DLD1 (cell line): ENCODE data around the gene SNN.

Experiments used
- in situ Hi-C: cut with HindIII; loops from 2 replicates; pipeline ENCODE4 v1.10.0; 2017; ENCODE audit warnings: low sequenced_read_pairs

The SNN gene

DNA sequence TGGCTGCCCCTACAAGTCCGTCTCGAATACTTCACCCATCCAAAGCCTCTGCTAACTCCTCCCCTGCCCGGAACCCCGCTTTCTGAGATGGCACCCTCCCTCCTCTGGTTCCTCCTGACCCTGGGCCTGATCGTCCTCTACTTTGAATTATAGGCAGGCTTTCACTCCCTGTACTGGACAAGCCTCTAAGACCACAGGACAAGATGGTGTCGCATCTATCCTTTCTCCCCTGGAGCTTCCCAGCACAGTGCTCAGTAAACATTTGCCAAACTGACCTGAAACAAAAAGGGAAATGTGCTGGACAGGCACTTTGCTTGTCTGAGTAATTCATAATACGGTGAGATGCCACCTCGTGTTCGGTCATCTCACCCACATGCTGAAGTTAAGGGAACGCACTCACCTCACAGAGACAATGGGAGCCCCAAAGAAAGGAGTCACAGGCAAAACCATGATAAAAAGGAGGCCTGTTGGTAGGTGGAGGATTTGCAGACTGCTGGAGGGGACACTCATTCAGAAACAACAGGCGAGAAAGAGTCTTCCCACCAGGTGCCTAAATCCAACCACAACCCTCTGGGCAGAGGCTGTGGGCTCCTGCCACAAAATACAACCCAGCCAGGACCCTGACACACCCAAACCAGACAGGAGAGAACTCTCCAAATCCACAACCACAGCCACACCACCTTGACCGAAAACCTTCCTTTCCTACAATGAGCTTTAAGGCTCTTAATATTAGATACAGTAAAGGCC is 28.2 kb downstream of the SNN start:
- in situ Hi-C loops = no loop called here

DNA sequence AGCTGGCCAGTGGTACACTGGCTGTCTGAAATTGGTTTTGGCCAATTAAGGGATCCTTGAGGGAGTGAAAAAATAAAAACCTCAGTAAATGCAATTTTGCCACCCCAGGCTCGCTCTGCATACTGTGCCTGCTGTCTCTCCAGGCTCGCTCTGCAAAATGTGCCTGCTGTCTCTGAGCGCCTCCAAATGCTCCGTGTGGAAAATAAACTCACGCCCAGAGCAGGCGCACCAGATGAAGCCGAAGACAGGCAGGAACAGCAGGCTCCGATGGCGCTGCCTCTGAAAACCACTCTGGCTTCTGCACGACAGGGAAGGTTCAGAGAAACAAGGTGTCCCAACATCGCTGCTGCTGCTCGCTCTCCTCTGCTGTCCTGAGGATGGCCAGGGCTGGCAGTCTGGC is 29.1 kb downstream of the SNN start:
- in situ Hi-C loops = no loop called here

DNA sequence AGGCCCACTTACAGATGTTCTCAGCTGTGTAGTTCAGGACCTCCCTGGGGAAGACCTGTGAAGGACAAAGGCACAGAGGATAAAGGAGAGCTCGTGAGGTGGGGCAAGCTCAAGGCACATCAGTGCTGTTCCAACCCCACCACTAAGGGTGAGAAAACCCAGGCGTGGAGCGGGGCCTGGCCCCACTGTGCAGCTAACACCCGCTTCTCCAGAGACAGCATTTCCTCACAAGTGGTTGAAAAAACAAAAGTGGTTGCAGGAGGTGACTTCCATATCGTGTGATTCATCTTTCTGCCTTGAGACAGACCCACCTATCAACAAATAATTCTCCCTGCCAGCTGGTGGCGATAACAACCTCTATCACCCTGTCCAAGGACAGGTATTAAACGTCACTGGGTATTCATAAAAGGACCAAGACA is 30.0 kb downstream of the SNN start:
- in situ Hi-C loops = no loop called here

DNA sequence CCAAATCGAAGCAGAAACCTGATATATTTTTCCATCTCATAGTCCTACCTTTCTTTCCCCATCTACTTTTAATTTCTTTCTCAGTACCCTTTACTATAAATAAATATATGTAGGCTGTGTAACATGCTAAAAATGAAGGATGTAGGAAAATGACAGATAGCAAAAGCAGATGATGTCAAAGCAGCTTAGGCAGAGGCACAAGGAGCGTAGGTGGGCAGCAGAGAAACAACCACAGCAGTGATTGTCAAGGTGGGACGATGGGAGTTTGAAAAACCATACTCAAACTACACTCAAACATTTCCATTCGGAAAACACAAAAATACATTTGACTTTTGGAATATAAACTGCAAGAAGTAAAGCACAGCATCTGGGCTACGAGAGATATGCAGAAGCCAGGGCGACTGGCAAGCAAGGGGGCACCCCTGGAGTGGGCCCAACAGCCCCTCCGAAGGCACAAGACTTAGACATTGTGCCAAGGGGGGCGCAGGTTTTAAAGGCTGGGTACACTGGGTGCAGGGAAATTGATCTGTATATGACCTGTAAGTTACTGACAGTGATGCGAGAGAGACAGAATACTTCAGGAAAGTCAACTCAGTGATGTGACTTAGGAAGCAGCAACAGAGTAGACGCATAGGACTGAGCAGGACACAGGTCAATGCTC is 31.1 kb downstream of the SNN start:
- in situ Hi-C loops = no loop called here

DNA sequence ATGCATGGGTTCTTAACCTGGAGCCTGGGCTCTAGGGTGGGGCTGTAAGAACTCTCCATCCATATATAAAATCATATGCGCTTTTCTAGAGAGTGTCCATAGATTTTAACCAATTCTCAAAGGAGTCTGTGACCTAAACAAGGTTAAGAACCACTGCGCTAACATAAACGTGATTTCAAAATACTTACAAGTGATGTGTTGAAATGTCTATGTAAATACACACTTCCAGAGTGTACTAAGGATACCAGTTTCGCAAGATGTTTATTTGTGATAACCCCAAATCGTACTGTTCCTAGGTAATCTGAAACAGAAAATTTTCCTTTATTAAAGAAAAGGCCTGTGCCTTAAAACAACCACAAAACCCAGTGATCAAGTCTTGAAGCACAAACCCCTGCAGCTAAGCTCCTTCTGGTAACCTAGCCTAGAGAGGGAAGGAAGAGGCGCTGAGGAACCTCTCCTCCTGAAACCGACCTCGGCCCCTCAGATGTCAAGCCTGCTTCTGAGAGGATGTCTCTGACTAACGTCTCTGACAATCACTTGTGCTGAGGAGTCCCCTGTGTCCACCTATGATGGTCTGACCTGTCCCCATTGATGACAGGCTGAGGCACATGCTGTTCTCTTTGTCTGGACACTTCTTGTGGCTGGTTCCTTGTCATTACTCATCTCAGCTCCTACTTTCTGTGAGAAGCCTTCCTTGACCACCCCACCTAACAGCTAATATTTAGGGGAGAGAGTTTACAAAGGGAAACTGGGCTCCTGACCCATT is 32.2 kb downstream of the SNN start:
- in situ Hi-C loops = no loop called here

DNA sequence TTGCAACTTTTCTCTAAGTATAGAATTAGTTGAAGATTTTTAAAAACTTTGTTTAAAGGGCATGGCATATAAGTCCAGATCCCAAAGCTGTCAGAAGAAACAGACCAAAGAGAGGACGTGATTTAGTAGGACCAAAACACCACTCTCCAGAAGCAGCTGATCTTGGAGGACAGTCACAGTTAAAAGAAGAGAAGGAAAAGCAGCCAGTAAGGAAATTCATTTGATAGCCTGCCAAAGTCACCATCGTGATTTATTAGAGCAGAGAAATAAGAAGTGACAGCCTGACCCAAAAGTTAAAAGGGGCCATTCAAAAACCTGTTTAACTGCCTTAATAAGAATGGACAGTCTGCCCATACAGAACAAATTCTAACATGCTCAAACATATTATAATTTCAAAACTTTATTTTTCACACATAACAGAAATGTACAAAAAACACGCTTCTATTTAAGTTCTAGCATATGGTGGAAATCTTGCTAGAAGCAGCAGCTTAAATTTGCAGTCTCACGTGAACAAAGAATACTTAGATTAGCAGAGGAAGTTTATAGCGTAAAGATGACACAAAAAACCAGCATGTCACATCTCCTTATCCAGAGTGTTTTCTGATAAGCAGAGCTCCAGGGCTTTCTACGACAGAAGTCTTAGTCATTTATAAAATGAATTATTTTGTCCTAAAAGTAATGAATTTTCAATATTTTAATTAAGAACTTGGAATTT is 37.2 kb downstream of the SNN start:
- in situ Hi-C loops = no loop called here

DNA sequence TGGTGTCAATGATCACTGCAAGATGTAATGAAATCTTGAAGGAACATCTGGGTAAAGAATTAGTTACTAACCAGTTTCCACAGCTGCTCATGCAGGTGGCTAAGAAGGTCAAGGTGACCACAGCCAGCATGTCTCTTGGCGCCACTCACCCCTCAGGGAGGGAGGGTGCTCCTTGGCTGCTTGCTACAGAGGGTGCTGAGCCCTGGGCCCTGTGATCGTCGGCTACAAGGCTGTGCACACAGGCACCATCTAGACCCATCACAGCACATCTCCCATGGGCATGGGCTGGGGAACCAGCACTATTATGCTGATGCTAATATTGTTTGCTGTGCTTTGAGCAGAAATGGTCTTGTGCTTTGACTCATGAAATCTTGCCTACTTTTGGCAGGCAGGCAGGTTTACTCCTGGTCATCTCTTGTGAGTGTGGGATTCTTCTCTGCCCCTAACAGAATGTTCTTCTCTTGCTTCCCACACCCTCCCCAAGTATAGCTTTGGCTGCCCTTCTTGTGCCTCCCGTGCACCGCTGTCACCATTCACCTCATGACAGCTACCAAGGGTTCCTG is 38.0 kb downstream of the SNN start:
- in situ Hi-C loops = no loop called here

DNA sequence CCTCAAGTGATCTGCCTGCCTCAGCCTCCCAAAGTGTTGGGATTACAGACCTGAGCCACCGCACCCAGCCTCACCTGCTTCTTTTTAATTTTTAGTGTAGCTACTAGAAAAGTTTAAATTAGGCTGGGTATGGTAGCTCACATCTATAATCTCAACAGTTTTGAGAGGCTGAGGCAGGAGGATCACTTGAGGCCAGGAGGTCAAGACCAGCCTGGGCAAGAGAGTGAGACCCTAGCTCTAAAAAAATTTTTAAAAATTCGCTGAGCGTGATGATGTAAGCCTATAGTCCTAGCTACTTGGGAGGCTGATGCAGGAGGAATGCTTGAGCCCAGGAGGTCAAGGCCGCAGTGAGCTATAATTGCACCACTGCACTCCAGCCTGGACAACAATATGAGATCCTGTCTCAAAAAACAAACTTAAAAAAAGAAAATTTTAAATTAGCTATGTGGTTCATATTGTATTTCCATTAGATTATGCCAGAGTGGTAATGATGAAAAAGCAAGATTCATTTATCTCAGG is 39.5 kb downstream of the SNN start:
- in situ Hi-C loops = no loop called here

DNA sequence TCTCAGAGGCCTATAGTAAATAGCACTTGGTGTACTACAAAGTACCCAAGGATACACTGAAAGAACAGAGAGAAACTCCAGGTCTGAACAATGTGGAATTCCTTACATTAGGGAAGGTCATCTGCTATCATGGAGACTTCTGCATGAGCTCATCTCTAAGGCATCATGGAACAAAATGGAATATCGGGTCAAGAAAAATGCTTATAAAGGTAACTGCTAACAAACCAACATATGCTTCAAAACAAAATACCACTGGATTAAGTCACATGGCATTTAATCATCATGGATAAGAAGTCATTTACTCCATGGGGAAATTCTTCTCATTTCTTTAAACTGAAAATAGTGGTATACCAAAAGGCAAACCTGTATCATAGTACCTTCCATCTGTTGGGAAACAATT is 40.2 kb downstream of the SNN start:
- in situ Hi-C loops = no loop called here

DNA sequence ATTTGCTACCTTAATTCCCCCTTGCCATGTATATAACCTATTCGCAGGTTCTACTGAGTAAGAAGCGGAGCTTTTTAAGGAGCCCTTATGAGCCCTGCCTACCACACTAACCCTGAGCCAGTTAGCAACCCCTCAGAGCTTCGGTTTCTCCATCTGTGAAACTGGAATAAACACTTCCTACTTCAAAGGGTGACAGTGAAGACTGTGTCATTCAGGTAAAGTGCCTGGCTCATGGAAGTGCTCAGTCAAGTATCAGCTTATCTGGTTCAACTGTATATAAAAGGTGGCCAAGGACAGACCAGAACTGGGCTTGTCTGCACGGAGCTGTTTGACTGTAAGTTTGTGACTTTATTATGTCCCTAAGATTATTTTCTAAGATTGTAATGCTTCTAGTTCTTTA is 43.4 kb downstream of the SNN start:
- in situ Hi-C loops = no loop called here

DNA sequence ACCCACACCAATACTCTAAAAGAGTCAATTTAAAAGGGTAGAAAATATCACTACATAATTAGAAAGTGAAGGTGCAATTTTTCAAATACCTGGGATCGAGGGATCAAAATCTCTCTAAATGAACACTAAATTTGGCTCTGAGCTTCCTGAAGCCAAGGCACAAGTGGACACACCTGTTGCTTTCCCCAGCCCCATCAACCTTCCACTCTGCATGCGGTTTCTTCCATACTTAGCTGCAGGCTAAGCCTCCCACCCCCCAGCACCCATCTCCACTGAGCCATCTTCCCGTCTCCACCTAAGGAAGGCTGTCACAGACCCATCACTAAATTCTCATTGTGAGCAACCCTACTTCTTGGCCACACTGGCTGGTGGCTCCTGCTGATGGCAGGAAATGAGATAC is 43.9 kb downstream of the SNN start:
- in situ Hi-C loops = no loop called here

DNA sequence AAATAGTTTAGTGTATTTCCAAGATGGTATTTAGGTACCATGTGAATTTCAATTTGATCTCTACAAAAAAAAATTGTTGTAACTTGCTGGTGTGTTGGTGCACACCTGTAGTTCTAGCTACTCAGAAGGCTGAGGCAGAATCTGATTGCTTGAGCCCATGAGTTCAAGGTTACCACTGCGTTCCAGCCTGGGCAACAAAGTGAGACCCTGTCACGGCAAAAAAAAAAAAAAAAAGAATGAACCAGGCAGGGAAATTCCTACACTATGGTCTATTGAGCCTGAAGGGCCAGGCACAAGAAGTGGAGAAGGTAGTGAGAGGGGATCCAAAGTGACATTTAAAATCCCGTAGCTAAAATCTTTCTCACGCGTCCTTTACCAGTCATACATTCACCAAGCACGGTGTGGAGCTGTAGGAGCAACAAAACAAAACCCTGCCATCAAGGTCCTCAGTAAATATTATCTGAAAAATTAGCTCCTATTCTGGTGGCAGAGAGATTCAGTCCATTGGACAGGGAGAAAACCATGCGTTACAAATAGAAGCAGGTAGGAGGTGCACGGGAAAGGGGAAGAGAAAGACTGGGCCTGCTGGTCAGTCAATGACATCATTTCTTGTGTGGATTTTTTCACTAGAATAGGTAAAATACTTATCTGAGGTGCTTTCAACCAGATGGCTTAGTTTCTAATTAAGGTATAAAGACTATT is 47.1 kb downstream of the SNN start:
- in situ Hi-C loops = no loop called here

DNA sequence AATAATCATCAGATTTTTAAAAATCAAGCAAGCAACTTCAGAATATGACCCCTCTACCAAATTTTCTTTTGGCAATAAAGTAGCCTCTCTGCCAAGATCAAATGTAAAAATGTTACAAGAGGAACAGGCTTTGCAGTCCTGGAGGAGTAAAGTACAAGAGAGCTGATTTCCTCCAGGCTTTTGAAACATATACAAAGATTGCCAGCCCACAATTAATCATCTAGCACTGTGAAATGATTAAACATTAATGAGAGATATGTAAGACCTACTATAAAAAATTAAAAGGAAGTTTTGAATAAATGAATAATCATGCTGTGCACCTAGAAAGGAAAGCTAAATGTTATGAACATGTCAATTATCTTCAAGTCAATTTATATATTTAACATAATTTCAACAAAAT is 48.1 kb downstream of the SNN start:
- in situ Hi-C loops = no loop called here

DNA sequence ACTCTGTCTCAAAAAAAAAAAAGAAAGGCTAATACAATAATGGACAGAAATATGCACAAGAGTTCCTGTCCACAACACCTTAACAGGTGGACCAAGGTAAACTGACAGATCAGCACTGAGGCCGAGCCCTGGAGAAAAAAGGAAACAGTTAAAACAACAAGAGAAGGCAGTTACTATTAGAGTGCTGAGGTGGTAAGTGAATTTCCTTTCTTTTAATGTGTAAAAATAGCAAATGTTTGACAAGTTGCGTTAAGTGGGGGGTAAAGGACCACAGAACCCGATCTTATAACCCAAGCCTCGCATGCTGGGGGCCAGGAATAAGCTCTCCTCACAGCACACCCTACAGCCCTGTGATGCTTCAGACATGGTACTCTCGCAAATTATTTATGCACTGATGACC is 49.6 kb downstream of the SNN start:
- in situ Hi-C loops = no loop called here

DNA sequence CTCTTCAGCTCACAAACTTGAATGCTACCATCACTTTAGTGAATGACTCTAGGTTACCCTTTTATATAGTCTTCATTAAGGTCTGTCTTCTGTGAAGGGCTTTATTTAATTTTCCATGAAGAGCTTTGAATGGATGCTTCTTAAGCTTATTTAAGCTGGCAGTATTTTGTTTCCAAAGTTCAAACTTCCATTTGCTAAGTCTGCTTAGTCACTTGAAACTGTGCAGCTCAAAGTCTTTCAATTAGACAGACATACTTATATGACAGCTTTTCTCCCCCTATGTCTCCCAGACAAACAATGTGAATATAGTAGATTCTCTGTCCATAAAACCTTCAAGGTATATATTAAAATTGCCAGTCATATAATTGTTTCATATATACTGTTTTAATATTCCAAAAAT is 50.9 kb downstream of the SNN start:
- in situ Hi-C loops = no loop called here

DNA sequence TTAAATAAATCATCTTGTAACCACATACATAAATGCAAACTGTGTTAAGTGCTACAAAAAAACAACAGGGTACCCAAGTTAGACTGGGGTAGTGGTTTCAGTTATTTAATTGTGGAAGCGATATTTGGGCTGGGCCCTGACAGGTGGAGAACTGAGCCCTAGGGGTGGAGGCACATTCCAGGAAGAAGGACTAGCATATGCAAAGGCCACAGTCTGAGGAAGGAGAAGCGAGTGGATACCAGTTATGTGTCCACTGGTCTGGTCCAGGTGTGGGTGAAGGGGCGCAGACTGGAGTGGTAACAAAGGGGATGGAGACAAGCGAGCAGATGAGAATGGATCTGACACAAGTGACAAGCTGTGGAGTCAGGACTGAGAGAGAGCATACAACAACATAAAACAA is 51.5 kb downstream of the SNN start:
- in situ Hi-C loops = no loop called here

DNA sequence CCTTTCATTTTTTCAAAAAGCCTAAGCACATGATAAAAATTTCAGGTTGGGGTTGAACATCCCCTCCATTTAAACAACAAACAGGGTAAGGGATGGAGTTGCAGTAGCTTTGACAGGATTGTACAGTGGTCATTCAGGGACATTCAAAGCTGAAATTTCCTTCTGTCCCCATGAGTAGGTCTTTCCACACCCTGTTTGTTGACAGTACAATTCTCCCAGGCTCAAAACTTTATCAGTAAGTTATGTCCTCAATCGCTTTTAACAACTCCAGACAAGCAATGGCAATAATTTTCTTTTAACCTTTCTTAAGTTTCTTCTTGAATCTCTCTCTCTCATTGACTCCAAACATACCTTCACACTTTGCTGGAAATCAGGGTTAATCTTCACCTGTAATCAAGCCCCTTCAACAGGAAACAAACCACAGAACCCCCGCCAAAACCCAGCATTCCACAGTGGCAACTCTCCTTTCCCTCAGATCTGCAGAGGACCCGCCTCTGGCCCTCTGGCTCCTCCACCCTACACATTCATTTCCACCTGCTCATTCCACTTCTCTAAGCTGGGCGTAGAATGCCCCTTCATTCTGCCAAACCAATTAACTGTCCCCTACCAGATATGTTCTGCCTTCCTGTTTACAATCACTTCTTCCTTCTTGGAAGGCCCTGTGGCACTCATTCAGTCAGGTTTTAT is 53.7 kb downstream of the SNN start:
- in situ Hi-C loops = no loop called here

DNA sequence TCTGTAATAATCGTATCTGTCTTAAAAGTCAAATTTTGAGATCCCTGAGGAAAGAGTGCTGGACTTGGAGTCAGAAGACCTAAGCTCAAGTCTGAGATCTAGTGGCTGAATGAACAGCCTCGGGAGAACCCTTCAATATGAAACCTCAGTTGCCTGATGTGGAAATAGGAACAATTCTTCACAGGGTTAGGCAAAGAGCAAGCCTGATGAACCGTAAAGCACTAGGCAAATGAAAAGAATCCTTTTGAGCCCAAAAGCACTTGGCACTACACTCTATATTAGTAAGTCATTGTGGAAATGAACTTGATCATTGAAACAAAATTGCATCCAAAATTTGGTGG is 54.2 kb downstream of the SNN start:
- in situ Hi-C loops = no loop called here

DNA sequence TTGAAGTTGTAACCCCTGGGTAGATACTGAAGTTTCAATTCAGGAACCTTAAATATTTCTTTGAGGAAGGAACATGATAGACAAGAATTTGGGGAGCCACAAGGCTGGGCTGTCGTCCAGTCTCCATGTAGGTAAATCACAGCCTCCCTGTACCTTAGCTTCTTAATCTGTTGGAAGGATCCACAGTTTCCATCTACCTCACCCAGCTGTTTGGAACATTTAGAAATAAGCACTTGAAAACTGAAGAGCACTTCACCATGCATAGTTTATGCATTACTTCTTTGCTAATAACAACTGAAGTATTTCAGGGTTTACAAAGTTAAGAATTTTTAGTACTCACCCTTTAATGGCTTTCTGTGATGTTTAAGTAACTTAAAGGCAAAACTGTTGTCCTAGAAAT is 57.2 kb downstream of the SNN start:
- in situ Hi-C loops = no loop called here

DNA sequence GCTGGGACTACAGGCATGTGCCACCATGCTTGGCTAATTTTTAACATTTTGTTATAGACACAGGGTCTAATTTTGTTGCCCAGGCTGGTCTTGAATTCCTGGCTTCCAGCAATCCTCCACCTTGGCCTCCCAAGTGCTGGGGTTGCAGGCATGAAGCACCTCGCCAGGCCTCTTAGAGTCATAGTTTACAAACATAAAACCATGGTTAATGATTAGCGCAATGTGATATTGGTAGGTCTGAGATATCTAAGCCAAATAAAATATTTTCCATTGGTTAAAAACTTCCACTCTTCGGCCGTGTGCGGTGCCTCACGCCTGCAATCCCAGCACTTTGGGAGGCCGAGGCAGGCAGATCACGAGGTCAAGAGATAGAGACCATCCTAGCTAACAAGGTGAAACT is 57.8 kb downstream of the SNN start:
- in situ Hi-C loops = no loop called here
